GM19452 (cell line): Measurements from ENCODE around the gene ACO2.

Experiments used
- ATAC-seq: cut with Tn5 transposase; IDR thresholded peaks from one replicate; pipeline ENCODE4 v1.9.1; 2021; ENCODE audit not compliant: unreplicated experiment

The ACO2 gene

GRCh38 chr22:41517172-41518047 is 48.5 kb downstream of the ACO2 start:
- ATAC-seq = no peak

DNA sequence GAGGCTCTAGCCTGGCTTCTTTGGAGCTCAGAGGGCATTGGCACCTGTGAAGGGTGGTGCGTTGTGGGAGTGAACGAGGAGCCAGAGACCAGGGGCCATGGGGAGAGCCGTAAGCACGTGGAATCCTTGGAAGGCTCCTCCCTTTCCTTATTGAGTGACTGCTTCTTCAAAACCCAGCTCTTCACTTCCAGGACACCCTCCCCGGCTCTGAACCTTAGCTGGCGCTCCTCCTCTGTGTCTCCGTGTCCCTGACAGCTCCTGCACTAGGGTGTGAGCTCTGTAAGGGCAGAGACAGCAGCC is 49.1 kb downstream of the ACO2 start:
- no peak for ATAC-seq

DNA sequence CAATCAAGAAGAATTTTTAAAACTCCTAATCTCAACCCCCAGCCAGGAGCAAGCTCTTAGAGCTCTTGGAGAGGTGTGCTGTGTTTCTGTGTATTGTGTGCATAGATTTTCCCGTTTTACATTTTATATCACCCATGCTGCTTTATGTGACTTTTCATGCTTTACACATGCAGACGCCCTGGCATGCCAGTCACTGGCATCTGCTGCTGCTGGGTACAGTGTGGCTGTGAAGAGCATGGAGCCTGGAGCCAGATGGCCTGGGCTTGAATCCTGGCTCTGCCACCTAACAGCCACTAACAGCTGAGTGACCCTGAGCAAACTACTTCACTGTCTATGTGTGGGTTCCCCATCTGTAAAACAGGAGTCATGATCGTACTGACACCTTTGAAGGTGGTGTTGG is 52.2 kb downstream of the ACO2 start:
- no peak for ATAC-seq

GRCh38 chr22:41522813-41523212 is 53.9 kb downstream of the ACO2 start:
- ATAC-seq = no peak

GRCh38 chr22:41523464-41524221 is 54.7 kb downstream of the ACO2 start:
- no peak for ATAC-seq

- no peak for ATAC-seq
Measured at GRCh38 chr22:41524251-41524661, 55.3 kb downstream of the ACO2 start.

DNA sequence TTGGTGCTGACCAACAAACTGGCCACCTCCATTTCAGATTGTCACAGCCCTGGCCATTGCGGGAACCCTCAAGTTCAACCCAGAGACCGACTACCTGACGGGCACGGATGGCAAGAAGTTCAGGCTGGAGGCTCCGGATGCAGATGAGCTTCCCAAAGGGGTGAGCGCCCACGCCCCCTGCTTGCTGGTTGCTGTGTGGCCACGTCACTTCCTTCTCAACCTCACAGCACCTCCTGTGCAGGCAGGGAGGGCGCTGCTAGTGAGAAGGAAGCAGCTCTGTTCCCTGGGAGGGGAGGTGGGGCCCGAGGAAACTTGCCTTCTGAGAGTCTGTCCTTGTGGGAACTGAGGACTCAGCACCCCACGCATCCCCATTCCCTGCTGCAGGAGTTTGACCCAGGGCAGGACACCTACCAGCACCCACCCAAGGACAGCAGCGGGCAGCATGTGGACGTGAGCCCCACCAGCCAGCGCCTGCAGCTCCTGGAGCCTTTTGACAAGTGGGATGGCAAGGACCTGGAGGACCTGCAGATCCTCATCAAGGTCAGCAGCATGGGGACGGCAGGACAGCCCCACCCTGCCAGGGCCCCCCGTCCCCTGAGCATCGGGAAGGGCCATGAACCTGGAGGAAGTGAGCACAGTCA is 56.0 kb downstream of the ACO2 start:
- ATAC-seq = no peak

DNA sequence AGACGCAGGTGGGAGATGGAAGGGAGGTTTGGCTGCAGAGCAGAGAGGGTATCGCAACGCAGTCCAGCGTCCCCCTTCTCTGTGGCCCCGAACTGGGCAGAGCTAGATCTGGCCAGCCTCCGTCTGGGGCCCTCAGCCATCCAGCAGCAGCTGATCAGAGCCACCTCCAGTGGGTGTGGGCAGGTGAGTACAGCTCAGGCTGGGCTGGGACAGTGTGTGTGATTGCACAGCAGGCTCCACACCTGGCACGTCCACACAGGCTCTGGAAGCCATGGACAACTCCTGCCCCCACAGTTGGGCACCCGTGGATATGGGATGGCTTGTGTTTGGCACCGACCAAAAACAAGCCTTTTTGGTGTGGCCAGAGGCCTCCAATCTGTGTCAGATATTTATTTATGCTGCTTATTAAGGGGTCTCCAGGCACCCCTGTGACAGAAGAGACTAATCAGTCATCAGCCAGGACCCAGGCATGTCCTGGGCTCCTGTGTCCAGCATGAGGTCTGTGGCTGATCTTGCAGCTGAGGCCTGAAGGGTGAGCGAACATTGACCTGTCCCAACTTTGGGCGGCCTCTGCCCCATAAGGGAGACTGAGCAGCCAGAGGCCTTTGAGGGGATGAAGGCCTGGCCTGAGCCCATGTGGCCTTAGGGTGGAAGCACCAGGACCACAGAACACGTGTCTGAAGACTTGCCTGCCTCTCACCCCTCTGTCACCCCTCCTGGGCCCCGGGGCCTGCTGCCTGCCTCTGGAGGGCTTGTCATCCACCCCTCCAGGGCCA is 56.7 kb downstream of the ACO2 start:
- ATAC-seq = no peak

DNA sequence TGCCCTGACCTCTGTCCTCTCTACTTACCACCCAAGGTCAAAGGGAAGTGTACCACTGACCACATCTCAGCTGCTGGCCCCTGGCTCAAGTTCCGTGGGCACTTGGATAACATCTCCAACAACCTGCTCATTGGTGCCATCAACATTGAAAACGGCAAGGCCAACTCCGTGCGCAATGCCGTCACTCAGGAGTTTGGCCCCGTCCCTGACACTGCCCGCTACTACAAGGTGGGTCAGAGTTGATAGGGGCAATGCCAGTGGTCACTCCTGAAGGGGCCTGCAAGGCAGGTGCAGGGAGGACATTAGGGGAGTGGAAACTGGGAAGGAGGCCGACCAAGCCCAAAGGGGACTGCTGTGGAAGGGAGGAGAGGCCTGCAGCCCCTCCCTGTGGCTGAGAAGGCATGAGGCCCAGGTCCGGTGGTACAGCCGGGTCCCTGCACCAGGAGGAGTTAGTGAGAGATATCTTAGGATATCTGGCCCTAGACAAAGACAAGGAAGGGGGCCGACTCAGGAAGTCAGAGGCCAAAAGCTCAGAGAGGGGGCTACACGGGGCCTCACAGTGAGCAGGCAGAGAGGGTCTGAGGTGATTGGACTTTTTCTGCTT is 57.4 kb downstream of the ACO2 start:
- ATAC-seq = no peak

DNA sequence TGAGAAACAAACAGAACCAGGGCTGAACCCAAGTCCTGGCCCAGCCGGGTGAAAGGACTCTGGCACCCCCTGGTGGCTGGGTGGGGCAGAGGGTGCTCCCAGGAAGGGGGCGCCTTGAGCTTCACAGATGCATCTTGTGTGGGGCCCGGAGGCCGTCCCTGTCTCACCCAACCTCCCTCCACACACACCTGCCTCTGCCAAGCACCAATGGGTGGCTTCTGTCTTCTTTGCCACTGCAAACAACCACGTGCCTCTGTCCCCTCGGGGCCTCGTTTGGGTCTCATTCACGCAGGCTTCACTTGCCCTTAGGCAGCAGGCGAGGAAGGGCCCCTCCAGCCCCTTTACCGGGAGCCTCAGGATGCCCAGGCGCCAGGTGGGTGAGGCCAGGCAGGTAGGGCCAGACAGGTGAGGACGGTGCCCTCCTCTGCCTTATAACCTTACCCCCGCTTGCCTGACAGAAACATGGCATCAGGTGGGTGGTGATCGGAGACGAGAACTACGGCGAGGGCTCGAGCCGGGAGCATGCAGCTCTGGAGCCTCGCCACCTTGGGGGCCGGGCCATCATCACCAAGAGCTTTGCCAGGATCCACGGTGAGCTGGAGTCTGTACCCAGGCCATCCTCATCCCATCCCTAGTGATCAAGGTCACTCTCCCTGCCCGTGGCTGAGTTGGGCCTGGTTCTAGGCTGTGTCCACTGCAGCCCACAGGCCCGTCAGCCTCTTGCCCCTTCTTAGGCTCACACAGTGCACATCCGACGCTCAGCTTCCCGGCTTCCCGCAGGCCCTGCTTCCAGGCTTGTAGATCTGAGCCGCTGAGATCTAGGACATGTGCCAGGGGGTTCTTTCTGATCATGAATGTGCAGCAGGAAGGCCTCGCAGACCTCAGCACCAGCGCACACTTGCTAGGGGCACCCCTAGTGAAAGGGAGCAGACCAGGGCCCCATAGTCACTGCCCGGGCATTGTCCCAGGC is 58.2 kb downstream of the ACO2 start:
- no peak for ATAC-seq

DNA sequence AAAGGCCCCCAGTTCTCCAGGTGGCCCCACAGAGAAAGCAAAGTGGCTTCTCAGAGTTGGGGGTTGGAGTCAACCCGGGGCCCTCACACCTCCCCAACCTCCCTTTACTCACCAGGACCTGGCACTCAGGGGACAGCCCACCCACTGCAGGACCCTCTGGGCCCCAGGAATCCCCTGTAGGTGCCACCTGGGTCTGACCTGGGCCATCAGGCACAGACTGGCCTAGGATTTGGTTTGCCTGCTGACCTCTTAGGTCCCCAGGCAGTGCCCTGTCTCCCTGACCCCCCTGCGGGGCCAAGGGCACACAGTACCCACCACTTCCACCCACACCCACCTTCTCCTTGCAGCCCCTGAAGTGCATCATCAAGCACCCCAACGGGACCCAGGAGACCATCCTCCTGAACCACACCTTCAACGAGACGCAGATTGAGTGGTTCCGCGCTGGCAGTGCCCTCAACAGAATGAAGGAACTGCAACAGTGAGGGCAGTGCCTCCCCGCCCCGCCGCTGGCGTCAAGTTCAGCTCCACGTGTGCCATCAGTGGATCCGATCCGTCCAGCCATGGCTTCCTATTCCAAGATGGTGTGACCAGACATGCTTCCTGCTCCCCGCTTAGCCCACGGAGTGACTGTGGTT is 59.3 kb downstream of the ACO2 start:
- ATAC-seq = no peak

DNA sequence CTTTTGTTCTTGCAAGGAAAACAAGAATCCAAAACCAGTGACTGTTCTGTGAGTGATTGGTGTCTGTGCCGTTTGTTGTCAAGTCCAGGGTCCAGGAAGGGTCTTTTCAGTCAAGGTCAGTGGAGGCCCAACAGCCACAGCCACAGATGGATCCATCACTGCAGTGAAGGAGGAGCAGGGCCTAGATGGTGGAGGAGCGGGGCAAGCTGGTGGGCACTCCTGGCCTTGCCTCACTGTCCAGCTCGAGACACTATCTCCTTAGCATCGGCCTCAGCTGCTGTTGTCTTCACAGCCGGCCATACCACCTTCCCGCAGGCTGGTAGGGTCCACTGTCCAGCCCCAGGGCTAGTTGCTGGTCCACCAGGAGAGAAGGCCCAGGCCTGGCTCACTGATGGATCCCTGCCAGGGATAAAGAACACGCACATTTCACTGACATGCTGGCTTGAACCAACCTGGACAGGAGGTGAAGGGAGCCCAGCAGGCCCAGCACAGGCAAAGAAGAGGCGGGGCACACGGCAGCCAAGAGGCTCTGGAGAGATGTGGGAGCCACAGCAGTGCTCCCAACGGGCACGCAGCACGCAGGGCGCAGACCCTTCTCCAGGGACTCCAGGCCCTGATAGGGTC is 60.1 kb downstream of the ACO2 start:
- ATAC-seq = no peak

DNA sequence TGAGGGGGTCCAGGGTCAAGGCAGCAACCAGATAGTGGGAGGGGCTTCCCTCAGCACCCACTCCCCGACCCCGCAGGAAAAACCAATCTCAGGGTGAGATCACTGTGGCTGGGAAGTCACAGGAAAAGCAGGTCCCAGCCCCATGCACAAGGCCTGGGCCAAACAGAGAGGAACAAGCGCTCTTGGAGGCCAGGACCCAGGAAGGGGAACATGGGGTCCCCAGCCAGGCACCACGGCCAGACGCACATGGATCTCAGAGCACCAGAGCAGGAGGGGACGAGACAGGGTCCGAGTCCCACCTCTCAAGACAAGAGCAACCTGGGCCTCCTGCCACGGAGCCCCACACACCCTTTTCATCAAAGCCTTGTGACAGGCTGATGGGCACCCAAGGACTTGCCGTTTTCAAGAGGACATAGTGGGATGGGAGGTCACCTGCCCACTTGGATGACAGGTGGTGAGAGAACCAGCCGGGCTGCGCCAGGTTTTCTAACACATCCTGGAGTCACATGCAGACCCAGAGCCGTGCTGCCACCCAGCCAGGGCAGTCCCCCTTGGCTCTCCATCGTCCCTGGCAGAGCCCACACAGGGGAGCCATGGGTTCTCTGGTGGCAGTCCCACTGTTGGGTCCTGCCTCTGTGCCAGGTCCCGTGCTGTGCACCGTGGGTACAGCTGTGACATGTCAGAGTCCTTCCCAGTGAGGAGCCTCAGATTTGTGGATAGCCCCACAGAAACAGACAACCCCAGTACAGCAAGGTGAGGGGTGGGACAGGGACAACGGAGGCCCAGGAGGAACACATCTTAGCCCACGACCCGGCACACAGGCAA is 62.2 kb downstream of the ACO2 start:
- ATAC-seq = no peak

GRCh38 chr22:41531715-41532477 is 63.0 kb downstream of the ACO2 start:
- no peak for ATAC-seq

DNA sequence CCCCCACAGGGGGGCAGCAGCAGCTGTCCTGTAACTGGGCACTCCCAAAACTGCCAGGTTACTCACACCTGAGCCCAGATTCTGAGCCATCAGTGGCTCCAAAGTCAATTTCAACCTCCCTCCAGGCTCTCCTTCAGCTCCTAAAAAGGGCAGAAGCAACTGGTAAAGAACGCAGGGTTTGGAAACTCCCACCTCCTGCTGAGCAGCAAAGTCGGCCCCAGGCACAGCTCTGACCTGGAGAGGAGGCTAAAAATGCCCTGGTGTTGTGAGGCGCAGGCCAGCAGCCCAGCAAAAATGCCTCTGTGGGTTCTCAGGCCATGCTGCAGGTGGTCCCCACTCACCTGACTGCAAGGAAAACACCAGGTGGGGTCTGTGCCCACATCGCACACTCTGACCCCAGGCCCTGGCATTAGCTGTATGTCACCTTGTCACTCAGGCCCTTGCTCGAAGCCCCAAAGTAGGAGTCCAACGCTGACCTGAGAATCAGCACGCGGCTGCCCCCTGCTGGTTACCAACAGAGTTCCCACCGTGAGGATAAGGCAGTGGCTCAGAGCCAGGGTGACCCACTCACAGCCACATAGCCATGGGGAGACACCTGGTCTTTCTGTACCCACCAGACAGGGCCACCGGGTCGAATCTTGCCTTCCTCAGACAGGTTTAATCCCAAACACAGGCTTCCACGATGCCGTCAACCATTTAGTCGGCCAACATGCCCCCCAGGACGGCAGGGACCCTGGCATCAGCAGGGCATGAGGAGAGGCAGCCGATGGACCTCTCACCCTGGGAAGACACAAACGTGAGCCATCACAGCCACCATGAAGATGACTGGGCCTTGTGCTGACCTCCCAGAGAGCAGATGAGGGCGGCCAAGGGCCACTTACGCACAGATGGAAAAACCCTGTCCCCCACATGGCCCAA is 64.2 kb downstream of the ACO2 start:
- no peak for ATAC-seq

DNA sequence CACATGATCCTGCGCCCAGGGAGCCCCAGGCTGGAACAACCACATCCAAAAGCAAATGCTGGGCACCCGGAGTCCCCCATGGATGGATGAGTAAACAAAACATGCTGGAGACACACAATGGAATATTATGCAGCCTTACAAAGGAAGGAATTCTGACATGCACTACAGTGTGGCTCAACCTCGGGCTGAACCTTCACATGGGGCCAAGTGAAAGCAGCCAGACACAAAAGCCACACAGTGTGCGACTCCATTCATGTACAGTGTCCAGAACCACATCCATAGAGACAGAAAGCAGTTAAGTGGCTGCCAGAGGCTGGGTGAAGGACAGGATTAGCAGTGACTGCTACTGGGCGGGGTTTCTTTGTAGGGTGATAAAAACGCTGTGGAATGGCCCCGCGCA is 65.3 kb downstream of the ACO2 start:
- no peak for ATAC-seq
